PFSK-1 (cell line): ENCODE results near the gene PCCA.

Source experiments
- FOXP2 ChIP-seq: optimal IDR thresholded peaks from 2 replicates; pipeline ENCODE3; 2011; ENCODE audit warnings: borderline replicate concordance, control low read depth, inconsistent platforms; ENCODE audit not compliant: insufficient read depth; ENCODE audit errors: extremely low read length, extremely low read depth
- REST ChIP-seq, 2 experiments: IDR thresholded peaks; 2 replicates each; pipeline versions ENCODE4 v1.6.1 to v1.8.0; 2011 to 2012; ENCODE audit warnings: low read depth in 2 of 2, low read length in 2 of 2, control low read depth in 1 of 2, inconsistent platforms in 1 of 2, mild to moderate bottlenecking in 1 of 2, moderate library complexity in 1 of 2; ENCODE audit not compliant: insufficient read depth in 1 of 2

GRCh38 chr13:100458673-100459072, 369.8 kb downstream of the PCCA start:
- no peak for TF ChIP-seq REST (IDR thresholded peaks at IDR 0.05; ENCODE audit: insufficient read depth in 1 of 2, low read depth in 2 of 2, low read length in 2 of 2)
- no peak for TF ChIP-seq FOXP2
